Loucy (cell line): Measurements from ENCODE around the gene OGDH.

Experiments used
- EZH2phosphoT487 ChIP-seq: fragments of 200-600 bp; IDR thresholded peaks from 2 replicates; pipeline ENCODE4 v1.6.1; 2018; ENCODE audit warnings: antibody characterized with exemption, mild to moderate bottlenecking, moderate library complexity, borderline replicate concordance
- TF ChIP-seq, protein P1 (sequence below): fragments of 200-600 bp; sonication (generic); conservative IDR thresholded peaks from 2 replicates; pipeline ENCODE4 v1.5.1; 2014; ENCODE audit warnings: mild to moderate bottlenecking, antibody characterized with exemption, low read length

DNA sequence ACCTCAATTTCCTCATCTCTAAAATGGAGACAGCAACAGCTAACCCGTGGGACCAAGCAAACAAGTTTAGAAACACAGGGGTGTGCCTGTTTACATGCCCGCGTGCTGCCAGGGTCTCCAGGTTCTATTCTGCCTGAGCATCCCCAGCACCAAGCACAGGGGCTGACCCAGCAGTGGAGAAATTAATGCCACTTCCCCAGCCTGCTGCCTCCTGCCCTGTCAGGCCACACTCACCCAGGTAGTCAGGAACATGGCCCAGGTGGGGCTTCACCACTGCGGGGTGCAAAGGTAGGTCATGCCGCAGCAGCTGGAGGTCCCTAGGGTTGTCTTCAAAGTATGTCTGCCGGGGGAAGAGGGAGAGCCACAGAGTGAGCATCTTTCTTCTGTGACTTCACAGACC lies 38.5 kb upstream of the OGDH start:
- TF ChIP-seq, protein P1, sequence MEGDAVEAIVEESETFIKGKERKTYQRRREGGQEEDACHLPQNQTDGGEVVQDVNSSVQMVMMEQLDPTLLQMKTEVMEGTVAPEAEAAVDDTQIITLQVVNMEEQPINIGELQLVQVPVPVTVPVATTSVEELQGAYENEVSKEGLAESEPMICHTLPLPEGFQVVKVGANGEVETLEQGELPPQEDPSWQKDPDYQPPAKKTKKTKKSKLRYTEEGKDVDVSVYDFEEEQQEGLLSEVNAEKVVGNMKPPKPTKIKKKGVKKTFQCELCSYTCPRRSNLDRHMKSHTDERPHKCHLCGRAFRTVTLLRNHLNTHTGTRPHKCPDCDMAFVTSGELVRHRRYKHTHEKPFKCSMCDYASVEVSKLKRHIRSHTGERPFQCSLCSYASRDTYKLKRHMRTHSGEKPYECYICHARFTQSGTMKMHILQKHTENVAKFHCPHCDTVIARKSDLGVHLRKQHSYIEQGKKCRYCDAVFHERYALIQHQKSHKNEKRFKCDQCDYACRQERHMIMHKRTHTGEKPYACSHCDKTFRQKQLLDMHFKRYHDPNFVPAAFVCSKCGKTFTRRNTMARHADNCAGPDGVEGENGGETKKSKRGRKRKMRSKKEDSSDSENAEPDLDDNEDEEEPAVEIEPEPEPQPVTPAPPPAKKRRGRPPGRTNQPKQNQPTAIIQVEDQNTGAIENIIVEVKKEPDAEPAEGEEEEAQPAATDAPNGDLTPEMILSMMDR = no peak
- TF ChIP-seq EZH2phosphoT487 = no peak
